Measurements from ENCODE around the gene LRP1B.

DNA sequence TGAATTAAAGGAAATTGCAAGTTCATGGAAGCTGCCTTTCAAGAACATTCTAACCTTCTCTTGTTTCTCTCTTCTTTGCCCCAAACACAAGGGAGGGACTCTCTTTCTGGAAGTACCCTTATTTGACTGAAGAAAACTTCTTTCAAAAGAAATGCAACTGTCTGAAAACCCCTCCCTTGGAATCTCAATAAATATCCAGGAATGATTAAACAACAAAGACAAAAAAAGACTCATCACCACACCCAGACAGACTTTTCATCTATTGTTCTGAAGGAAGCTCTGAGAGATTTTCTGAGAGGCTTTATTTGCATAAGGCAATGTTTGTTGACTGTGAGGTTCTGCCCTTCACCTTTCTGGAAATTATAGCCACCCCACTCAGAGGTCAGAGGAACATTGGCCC is 1260.9 kb downstream of the LRP1B start:
- TF ChIP-seq CTCF (IDR thresholded peaks at IDR 0.05; ENCODE audit: borderline replicate concordance, extremely low read depth, low read length, poor library complexity, severe bottlenecking) (no peak), EZH2 (IDR thresholded peaks at IDR 0.05; ENCODE audit: borderline replicate concordance, low read depth, low read length, severe bottlenecking) (no peak)

Data from DND-41 (cell line).